HepG2 (cell line): ENCODE results near the gene PRR23E. TPM values are rescaled to one million over a fixed set of nuclear protein-coding genes. Genes with fewer than 3 reads are reported as not detected.

Experiments
- ARID2 ChIP-seq: sonication (generic); formaldehyde crosslinking; IDR thresholded peaks from 2 replicates; pipeline ENCODE4 v1.8.1; 2022; ENCODE audit warnings: mild to moderate bottlenecking, missing genetic modification reagents, borderline replicate concordance
- ARNT2 ChIP-seq: sonication (generic); formaldehyde crosslinking; IDR thresholded peaks from 2 replicates; pipeline ENCODE4 v1.8.0; 2022; ENCODE audit warnings: mild to moderate bottlenecking, low read depth, missing genetic modification reagents, moderate library complexity
- CENPX ChIP-seq: sonication (generic); formaldehyde crosslinking; IDR thresholded peaks from 2 replicates; pipeline ENCODE4 v1.9.0; 2021; ENCODE audit warnings: mild to moderate bottlenecking, missing genetic modification reagents, moderate library complexity
- CHD2 ChIP-seq: IDR thresholded peaks from 2 replicates; pipeline ENCODE4 v1.6.1; 2011; ENCODE audit warnings: low read depth, low read length, improper control_type of control experiment
- CREM ChIP-seq, 2 experiments: sonication (generic) in 1 of 2; formaldehyde crosslinking in 1 of 2; IDR thresholded peaks; 2 replicates each; pipeline versions ENCODE4 v1.4.0 to v1.6.1; 2016 to 2020; ENCODE audit warnings: antibody characterized with exemption in 1 of 2, mild to moderate bottlenecking in 1 of 2, missing genetic modification reagents in 1 of 2
- CSRNP1 ChIP-seq: sonication (generic); formaldehyde crosslinking; IDR thresholded peaks from 2 replicates; pipeline ENCODE4 v1.8.1; 2023; ENCODE audit warnings: mild to moderate bottlenecking, missing genetic modification reagents
- KAT8 ChIP-seq: IDR thresholded peaks from 2 replicates; pipeline ENCODE4 v1.6.1; 2016; ENCODE audit warnings: missing genetic modification reagents, missing compliant biosample characterization
- NFRKB ChIP-seq: fragments of 450-650 bp; IDR thresholded peaks from 2 replicates; pipeline ENCODE4 v1.6.1; 2017
- PAF1 ChIP-seq: IDR thresholded peaks from 2 replicates; pipeline ENCODE4 v1.6.1; 2016; ENCODE audit warnings: missing genetic modification reagents, missing compliant biosample characterization
- POGK ChIP-seq: sonication (generic); formaldehyde crosslinking; conservative IDR thresholded peaks from 2 replicates; pipeline ENCODE4 v1.8.0; 2022; ENCODE audit warnings: mild to moderate bottlenecking, moderate library complexity, missing genetic modification reagents
- RARA ChIP-seq: IDR thresholded peaks from 2 replicates; pipeline ENCODE4 v1.6.1; 2016; ENCODE audit warnings: missing genetic modification reagents, missing compliant biosample characterization
- REST ChIP-seq, 2 experiments: IDR thresholded peaks; 2 replicates each; pipeline ENCODE4 v1.6.1; 2011 to 2012; ENCODE audit warnings: low read length in 2 of 2, borderline replicate concordance in 1 of 2, low read depth in 1 of 2, mild to moderate bottlenecking in 1 of 2, moderate library complexity in 1 of 2
- SALL1 ChIP-seq: sonication (generic); formaldehyde crosslinking; IDR thresholded peaks from 2 replicates; pipeline ENCODE4 v1.8.0; 2022; ENCODE audit warnings: mild to moderate bottlenecking, missing genetic modification reagents
- SIX4 ChIP-seq: sonication (generic); formaldehyde crosslinking; IDR thresholded peaks from 2 replicates; pipeline ENCODE4 v1.4.0; 2020; ENCODE audit warnings: missing genetic modification reagents
- ZBTB8A ChIP-seq: sonication (generic); formaldehyde crosslinking; IDR thresholded peaks from 2 replicates; pipeline ENCODE4 v1.4.0; 2020; ENCODE audit warnings: mild to moderate bottlenecking, low read depth, missing genetic modification reagents, borderline replicate concordance
- ZNF124 ChIP-seq: sonication (generic); formaldehyde crosslinking; IDR thresholded peaks from 2 replicates; pipeline ENCODE4 v1.4.0; 2020; ENCODE audit warnings: missing genetic modification reagents
- ZNF136 ChIP-seq: sonication (generic); formaldehyde crosslinking; IDR thresholded peaks from 2 replicates; pipeline ENCODE4 v1.8.1; 2022; ENCODE audit warnings: low read depth, mild to moderate bottlenecking, moderate library complexity, missing genetic modification reagents
- ZNF496 ChIP-seq: sonication (generic); formaldehyde crosslinking; IDR thresholded peaks from 2 replicates; pipeline ENCODE4 v1.8.1; 2023; ENCODE audit warnings: mild to moderate bottlenecking, moderate library complexity, missing genetic modification reagents; ENCODE audit not compliant: insufficient replicate concordance
- ZZZ3 ChIP-seq: sonication (generic); formaldehyde crosslinking; IDR thresholded peaks from 2 replicates; pipeline ENCODE4 v1.4.0; 2020; ENCODE audit warnings: missing genetic modification reagents, mild to moderate bottlenecking, borderline replicate concordance
- polyA plus RNA-seq, 8 experiments: library from polyadenylated mRNA; depleted of rRNA in 3 of 8; stranded (reverse) in 7 of 8; unstranded in 1 of 8; fragments of >200 nt; fragmentation: Illumina TruSeq in 4 of 8; extraction: Trizol in 4 of 8; gene quantifications; 2 replicates each; pipeline versions ENCODE4 v1.2.1 to v1.2.3, GENCODE V29; 2011 to 2016; ENCODE audit warnings: low read depth in 4 of 8, missing spikeins in 1 of 8, mixed read lengths in 1 of 8; ENCODE audit not compliant: insufficient read depth in 1 of 8
- total RNA-seq, 5 experiments: library from RNA; depleted of rRNA; stranded (reverse); fragments of >200 nt; fragmentation: Illumina TruSeq; extraction: Trizol; gene quantifications; 2 replicates each; pipeline ENCODE4 v1.2.3, GENCODE V29; 2016; ENCODE audit warnings: low read depth in 1 of 5
- TF ChIP-seq, protein P1 (sequence below): sonication (generic); formaldehyde crosslinking; IDR thresholded peaks from 2 replicates; pipeline ENCODE4 v1.4.0; 2020; ENCODE audit warnings: missing genetic modification reagents

The PRR23E gene
- total and polyA plus RNA-seq, 2 of the 13 experiments (the other 11 are each of a cell fraction or from before 2014, with no cell fraction given), result not detected

DNA sequence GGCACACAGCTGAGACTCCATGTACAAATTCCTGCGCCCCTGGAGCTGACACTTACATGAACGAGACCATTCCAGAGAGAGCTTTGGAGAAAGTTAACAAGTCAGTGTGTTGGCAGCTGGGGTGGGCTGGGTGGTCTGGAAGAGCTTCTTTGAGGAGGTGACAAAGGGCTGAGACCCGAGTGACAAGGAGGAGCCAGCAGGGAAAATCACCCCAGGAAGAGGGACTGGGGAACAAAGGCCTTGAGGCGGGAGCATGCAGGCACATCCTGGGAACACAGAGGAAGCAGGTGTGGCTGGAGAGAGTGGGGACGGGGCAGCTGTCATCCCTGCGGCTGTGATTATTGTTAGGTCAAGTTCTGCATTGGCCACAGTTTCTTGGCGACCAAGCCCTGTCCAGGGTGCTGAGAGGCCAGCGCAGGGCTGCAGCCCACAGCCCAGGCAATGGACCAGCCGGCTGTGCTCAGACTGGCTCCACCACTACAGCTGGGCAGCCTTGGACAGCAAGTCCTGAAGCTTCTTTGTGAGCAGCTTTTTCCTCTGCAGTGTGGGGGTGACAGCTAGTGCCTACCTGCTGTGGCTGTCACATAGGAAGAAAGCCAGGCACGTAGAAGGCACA is 34.2 kb upstream of the PRR23E start (continued):
- TF ChIP-seq PAF1 (no peak), ZNF124 (CRISPR knock-in tag) (no peak), ZNF496 (CRISPR knock-in tag) (no peak), CREM (IDR thresholded peaks at IDR 0.05) (no peak), CREM (CRISPR knock-in tag; IDR thresholded peaks at IDR 0.05) (no peak), SIX4 (CRISPR knock-in tag) (no peak; the same call in 1 of the 2 replicates), SALL1 (CRISPR knock-in tag) (peak; percentile 40; the same call in 1 of the 2 replicates), REST (IDR thresholded peaks at IDR 0.05; ENCODE audit: borderline replicate concordance in 1 of 2, low read depth in 1 of 2, low read length in 2 of 2) (peak; percentile 84 to 94), CENPX (no peak), CSRNP1 (CRISPR knock-in tag) (no peak), ARID2 (CRISPR knock-in tag) (no peak), KAT8 (CRISPR knock-in tag) (no peak), ZZZ3 (no peak), CHD2 (no peak), NFRKB (no peak), RARA (no peak), ZBTB8A (CRISPR knock-in tag) (no peak), ARNT2 (no peak), POGK (CRISPR knock-in tag) (no peak), ZNF136 (CRISPR knock-in tag) (no peak)
- TF ChIP-seq, protein P1, sequence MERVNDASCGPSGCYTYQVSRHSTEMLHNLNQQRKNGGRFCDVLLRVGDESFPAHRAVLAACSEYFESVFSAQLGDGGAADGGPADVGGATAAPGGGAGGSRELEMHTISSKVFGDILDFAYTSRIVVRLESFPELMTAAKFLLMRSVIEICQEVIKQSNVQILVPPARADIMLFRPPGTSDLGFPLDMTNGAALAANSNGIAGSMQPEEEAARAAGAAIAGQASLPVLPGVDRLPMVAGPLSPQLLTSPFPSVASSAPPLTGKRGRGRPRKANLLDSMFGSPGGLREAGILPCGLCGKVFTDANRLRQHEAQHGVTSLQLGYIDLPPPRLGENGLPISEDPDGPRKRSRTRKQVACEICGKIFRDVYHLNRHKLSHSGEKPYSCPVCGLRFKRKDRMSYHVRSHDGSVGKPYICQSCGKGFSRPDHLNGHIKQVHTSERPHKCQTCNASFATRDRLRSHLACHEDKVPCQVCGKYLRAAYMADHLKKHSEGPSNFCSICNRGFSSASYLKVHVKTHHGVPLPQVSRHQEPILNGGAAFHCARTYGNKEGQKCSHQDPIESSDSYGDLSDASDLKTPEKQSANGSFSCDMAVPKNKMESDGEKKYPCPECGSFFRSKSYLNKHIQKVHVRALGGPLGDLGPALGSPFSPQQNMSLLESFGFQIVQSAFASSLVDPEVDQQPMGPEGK (CRISPR knock-in tag), result no peak
